ENCODE results near the gene DIS3L2. TPM values are rescaled to one million over a fixed set of nuclear protein-coding genes. Genes with fewer than 3 reads are reported as not detected.

The DIS3L2 gene
- total RNA-seq, 6 donors from 2014 or later: 31.2 to 98.5 (median 50.3) TPM

- ATAC-seq (ENCODE audit: low FRiP score in 2 of 2): no peak
These were observed 235.3 kb downstream of the DIS3L2 start for GRCh38 chr2:232196802-232197201.

DNA sequence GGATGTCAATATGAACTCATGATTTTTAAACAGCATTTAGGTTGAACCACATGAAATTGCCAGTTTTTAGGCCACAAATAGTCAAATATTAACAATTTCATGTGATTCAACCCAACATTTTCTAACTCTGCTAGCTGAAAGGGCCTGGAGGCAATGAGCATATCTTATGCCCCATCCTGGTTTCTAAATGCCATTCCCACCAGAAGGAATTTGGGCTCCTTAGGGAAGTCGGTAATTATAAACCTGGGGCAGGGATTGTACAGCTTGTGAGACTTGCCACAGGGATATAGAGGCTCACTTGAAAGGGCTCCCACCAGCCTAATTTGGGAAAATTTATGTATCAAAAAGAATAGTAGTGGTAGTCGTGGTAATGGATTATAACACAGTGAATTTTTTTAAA, 238.7 kb downstream of the DIS3L2 start:
- H3K4me3 ChIP-seq: no peak overlapping the region
- peaks cover 0 to 10% (median 4%) of the 10 kb centered on the region in 4 donors for H3K36me3 ChIP-seq
- TF ChIP-seq EP300 (IDR thresholded peaks at IDR 0.05): no peak
- TF ChIP-seq POLR2A (IDR thresholded peaks at IDR 0.05): no peak
- peaks cover 0 to under 1% (median 0%) of the 10 kb centered on the region in 4 donors for H3K9me3 ChIP-seq
- no peak overlapping the region for H3K27ac ChIP-seq
- no peaks in the 10 kb centered on the region for H3K27me3 ChIP-seq
- peaks cover 0 to 7% (median 0%) of the 10 kb centered on the region in 4 donors for H3K4me1 ChIP-seq
- DNase-seq (no peak), ATAC-seq (ENCODE audit: low FRiP score in 2 of 2) (no peak)
- WGBS, 2 donors: 95 to 99% methylated on average over 2 of the region's 2 CpGs

More at GRCh38 chr2:232196802-232197201, 235.3 kb downstream of the DIS3L2 start:
- DNase-seq: no peak
- no peak overlapping the region for H3K4me3 ChIP-seq
- peaks cover 0 to 10% (median 3%) of the 10 kb centered on the region in 4 donors for H3K9me3 ChIP-seq
- no peak overlapping the region for H3K27ac ChIP-seq
- TF ChIP-seq POLR2A (IDR thresholded peaks at IDR 0.05): no peak
- TF ChIP-seq EP300 (IDR thresholded peaks at IDR 0.05): no peak
- TF ChIP-seq, protein P1, sequence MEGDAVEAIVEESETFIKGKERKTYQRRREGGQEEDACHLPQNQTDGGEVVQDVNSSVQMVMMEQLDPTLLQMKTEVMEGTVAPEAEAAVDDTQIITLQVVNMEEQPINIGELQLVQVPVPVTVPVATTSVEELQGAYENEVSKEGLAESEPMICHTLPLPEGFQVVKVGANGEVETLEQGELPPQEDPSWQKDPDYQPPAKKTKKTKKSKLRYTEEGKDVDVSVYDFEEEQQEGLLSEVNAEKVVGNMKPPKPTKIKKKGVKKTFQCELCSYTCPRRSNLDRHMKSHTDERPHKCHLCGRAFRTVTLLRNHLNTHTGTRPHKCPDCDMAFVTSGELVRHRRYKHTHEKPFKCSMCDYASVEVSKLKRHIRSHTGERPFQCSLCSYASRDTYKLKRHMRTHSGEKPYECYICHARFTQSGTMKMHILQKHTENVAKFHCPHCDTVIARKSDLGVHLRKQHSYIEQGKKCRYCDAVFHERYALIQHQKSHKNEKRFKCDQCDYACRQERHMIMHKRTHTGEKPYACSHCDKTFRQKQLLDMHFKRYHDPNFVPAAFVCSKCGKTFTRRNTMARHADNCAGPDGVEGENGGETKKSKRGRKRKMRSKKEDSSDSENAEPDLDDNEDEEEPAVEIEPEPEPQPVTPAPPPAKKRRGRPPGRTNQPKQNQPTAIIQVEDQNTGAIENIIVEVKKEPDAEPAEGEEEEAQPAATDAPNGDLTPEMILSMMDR (IDR thresholded peaks at IDR 0.05): no peak
- TF ChIP-seq POLR2AphosphoS5 (IDR thresholded peaks at IDR 0.05): no peak
- H3K4me1 ChIP-seq: no peaks in the 10 kb centered on the region
- H3K36me3 ChIP-seq: peaks cover 0 to 10% (median 5%) of the 10 kb centered on the region in 4 donors
- H3K27me3 ChIP-seq: no peaks in the 10 kb centered on the region

GRCh38 chr2:232203166-232203891, 241.8 kb downstream of the DIS3L2 start:
- H3K27ac ChIP-seq: no peak overlapping the region
- DNase-seq (no peak), ATAC-seq (ENCODE audit: low FRiP score in 2 of 2) (no peak)
- TF ChIP-seq POLR2A (IDR thresholded peaks at IDR 0.05) (no peak), EP300 (IDR thresholded peaks at IDR 0.05) (no peak), POLR2AphosphoS5 (IDR thresholded peaks at IDR 0.05) (no peak)
- TF ChIP-seq, protein P1 (IDR thresholded peaks at IDR 0.05): no peak
- H3K4me1 ChIP-seq: peaks cover 0 to 7% (median 0%) of the 10 kb centered on the region in 4 donors
- H3K36me3 ChIP-seq: peaks cover 0 to 5% (median 4%) of the 10 kb centered on the region in 4 donors
- no peak overlapping the region for H3K4me3 ChIP-seq
- 86 to 89% methylated on average over 5 of the region's 5 CpGs for WGBS, 2 donors
- no peaks in the 10 kb centered on the region for H3K9me3 ChIP-seq
- H3K27me3 ChIP-seq: no peaks in the 10 kb centered on the region

DNA sequence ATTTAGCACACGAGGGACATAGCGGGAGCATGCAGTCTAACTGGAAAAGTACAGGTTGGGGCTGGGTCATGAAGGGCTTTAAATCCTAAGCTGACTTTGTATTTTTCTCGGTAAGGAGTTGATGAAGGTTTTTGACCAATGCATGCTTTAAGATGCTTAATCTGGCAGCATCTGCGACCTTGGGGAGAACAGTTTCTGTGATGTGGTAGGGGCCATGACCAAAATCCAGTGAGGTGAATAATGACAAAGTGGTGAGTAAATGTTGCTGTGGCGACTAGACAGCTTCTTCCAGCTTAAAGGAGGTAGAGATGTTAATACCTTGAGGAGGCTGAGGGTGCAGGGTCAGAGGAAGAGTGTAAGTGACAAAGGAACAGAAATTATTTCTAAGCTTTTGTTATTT, 242.4 kb downstream of the DIS3L2 start:
- Histone ChIP-seq H3K9me3 (no peaks in the 10 kb centered on the region), H3K4me3 (no peak overlapping the region), H3K27ac (no peak overlapping the region), H3K27me3 (no peaks in the 10 kb centered on the region), H3K4me1 (peaks cover 0 to 7% (median 0%) of the 10 kb centered on the region in 4 donors), H3K36me3 (peaks cover 0 to 4% (median 0%) of the 10 kb centered on the region in 4 donors)
- 82 to 90% methylated on average over 5 of the region's 5 CpGs for WGBS, 2 donors
- TF ChIP-seq POLR2A (IDR thresholded peaks at IDR 0.05): no peak
- no peak for TF ChIP-seq EP300 (IDR thresholded peaks at IDR 0.05)
- TF ChIP-seq, protein P1 (IDR thresholded peaks at IDR 0.05): no peak
- no peak for TF ChIP-seq POLR2AphosphoS5 (IDR thresholded peaks at IDR 0.05)
- DNase-seq: no peak
- no peak for ATAC-seq (ENCODE audit: low FRiP score in 2 of 2)

DNA sequence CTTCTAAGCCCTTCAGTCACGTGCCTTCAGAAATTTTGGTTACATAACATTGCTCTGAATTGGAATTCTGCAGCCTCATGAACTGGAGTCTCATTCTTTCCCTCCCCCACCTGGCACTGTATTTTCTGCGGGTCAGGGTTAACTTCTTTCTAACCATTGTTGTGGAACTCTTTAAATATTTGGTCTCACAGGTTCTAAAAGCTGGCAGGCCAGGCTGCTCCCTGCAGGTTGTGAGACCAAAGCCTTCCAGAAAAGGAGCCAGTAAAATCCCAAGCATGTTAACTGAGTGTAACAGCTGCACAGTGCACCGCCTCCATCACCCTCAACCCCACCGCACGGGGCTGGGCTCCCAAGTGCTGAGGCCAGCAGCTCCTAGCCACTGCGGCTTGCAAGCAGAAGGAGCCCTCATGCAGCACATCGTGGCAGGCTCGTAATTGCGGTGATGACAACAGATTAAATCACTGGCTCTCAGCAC, 243.0 kb downstream of the DIS3L2 start:
- TF ChIP-seq, protein P1 (IDR thresholded peaks at IDR 0.05): no peak
- TF ChIP-seq POLR2A (IDR thresholded peaks at IDR 0.05) (no peak), EP300 (IDR thresholded peaks at IDR 0.05) (no peak), POLR2AphosphoS5 (IDR thresholded peaks at IDR 0.05) (no peak)
- no peaks in the 10 kb centered on the region for H3K27me3 ChIP-seq
- DNase-seq (peak in 1 of 2 donors; percentile 59), ATAC-seq (ENCODE audit: low FRiP score in 2 of 2) (peak in 1 of 2 donors; percentile 62)
- no peak overlapping the region for H3K27ac ChIP-seq
- no peaks in the 10 kb centered on the region for H3K9me3 ChIP-seq
- peaks cover 0 to 4% (median 0%) of the 10 kb centered on the region in 4 donors for H3K36me3 ChIP-seq
- 61 to 66% methylated on average over 2 to 9 of the region's 9 CpGs for WGBS, 2 donors
- peaks cover 0 to 7% (median 0%) of the 10 kb centered on the region in 4 donors for H3K4me1 ChIP-seq
- H3K4me3 ChIP-seq: no peak overlapping the region
